HG03521 (cell line): Measurements from ENCODE around the gene SLC22A1.
"Not testable (repeated sequence)": the region's sequence is repeated elsewhere in the genome, so short reads cannot be mapped to it uniquely, and the experiment has no call there.

Experiments
- ATAC-seq: cut with Tn5 transposase; IDR thresholded peaks from one replicate; pipeline ENCODE4 v1.9.1; 2021; ENCODE audit warnings: mild to moderate bottlenecking, moderate library complexity; ENCODE audit not compliant: unreplicated experiment

SLC22A1 gene

DNA sequence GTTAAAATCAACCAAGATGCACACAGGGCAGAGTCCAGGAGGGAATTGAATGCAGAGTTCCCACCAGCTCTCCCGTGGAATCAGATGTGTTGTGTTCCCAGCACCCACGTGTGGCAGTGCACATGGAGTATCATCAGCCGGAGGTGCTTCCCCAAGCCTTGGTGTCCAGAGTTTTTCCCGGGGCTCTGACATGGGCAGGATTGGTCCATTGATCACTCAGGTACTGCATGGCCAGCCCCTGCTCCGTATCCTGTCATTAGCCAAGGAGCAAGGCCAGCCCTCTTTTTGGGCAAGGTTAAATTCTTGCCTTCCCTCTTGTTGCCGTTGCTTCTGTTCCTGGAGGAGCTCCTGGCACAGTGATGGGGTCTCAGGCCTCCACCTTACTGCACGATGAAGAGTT lies 28.6 kb upstream of the SLC22A1 start:
- ATAC-seq: no peak

GRCh38 chr6:160093946-160094345 lies 27.7 kb upstream of the SLC22A1 start:
- no peak for ATAC-seq

DNA sequence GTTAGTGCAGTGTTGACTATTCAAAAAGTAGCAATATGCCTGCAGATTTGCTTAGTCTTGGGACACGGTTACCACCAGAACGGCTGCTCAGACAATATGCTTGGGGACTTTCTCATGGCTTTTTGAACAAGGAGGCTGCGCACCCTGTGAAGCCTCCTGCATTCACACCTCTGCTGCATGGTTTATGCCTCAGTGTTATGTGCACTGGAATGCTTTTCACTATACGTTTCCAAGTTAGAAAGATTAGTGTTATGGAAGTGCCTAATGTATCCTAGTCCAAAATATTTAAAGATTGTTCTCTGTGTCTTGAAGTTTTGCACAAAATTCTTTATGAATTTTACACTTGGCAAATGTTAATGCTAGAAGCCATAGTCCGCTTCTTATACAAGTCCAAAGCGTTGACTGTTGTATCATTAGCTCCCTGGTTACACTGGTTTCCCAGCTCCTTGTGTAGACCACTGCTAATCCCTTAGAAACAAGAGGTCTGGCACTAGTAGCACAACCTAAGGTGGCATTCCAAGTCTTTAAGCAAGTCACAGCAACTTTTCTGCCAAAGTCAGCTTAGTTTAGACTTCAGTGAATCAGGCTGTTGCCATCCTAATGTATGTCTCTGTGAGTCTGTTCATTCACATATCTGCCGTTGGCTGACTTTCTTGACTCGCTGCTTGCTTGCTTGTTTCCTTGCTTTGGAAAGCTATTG lies 26.3 kb upstream of the SLC22A1 start:
- ATAC-seq: no peak

DNA sequence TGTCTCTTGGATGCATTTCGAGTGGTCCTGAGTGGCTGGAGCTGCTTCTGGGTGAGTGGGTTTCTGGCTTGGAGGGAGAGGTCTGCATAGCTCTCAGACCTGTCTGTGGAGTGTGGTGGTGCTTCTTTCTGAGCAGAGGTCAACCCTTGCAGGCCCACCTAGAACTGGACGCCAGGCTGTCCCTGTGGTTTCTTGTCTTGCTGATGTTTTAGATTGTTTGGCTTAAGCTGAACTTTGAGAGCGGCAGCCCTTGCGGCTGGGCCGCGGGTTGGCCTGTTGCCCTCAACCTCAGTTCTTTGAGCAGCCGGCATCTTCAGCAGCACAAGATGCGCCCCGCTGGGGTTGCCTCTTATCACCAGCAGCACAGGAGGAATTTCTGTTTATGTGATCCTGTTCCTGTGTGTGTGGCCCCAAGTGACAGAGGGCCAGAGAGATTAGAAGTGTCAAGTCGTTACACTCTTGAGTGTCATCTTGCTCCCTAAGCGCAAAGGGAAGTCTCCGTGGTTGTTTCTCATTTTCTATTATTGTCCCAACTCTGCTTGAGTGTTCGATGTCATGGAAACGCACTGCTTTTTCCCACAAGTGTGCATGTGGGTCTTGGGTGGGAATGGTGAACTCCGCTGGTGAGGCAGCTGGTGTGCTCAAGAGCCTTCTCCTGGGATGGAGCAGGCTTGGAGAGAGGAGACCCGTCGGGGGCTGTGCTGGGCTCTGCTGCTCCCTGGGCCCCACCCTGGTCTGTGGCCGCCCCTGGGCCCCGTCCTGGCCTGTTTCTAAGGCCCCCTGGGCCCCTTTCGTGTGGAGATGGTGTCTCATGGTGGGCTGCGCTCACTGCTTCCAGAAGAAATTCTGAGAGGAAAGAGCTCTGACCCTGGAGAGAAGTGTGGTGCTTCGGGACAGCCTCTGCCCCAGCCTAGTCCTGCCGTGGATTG lies 20.1 kb upstream of the SLC22A1 start:
- ATAC-seq: no peak

DNA sequence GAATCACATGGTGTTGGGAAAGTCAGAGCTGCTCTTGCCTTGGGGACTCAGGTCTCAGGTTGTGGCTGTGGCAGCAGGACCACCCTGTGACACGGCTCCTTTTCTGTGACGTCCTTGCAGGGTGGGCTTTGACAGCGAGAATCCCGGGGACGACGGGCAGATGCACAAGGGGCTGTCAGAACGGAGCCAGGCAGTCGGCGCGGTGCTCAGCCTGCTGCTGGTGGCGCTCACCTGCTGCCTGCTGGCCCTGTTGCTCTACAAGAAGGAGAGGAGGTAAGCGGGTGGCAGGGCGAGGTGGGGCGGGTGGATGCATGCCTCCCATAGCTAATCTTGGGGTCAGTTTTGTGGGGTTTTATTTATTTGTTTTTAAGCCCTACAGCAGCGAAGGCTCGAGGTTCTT lies 19.2 kb upstream of the SLC22A1 start:
- ATAC-seq: no peak

DNA sequence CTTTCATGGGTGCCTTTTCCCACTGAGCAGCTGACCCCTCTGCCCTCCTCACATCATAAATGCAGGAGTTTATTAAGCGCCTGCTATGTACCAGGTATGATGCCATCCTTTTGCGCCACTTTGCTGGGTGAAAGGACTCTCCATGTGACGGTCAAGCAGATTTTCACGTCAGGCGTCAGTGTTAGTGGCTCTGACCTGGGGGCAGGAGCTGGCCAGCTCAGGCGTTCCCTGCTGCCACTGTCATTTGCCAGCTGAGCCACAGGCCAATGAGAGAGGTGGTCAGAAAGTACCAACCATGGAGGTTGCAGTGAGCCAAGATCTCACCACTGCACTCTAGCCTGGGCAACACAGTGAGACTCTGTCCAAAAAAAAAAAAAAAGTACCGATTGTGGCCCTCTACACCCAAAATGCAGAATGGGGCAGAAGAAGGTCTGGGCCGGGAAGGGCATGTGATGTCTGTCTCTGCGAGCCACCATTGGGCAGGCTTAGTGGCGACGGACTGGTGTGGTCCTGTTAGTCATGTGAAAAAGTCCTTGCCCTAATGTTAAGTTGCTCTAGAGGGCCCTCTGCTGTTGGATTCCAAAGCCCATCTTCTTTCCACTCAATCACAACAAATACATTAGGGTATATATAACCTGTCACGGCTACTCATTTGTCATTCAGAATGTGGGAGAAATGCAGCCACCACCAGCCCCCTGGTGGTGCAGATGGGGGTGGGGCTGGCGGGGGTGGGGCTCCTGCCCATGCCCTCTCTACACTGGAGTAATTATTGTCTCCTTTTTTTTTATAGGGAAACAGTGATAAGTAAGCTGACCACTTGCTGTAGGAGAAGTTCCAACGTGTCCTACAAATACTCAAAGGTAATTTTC lies 18.4 kb upstream of the SLC22A1 start:
- ATAC-seq: no peak

- no peak for ATAC-seq
These were observed 17.9 kb upstream of the SLC22A1 start for GRCh38 chr6:160103825-160104100.

- ATAC-seq: no peak
These were observed 16.6 kb upstream of the SLC22A1 start for GRCh38 chr6:160104821-160105517.

DNA sequence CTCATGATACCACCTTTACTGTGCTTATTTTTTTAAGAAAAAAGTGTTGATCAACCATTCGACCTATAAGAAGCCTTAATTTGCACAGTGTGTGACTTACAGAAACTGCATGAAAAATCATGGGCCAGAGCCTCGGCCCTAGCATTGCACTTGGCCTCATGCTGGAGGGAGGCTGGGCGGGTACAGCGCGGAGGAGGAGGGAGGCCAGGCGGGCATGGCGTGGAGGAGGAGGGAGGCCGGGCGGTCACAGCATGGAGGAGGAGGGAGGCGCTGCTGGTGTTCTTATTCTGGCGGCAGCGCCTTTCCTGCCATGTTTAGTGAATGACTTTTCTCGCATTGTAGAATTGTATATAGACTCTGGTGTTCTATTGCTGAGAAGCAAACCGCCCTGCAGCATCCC lies 15.6 kb upstream of the SLC22A1 start:
- ATAC-seq: no peak

DNA sequence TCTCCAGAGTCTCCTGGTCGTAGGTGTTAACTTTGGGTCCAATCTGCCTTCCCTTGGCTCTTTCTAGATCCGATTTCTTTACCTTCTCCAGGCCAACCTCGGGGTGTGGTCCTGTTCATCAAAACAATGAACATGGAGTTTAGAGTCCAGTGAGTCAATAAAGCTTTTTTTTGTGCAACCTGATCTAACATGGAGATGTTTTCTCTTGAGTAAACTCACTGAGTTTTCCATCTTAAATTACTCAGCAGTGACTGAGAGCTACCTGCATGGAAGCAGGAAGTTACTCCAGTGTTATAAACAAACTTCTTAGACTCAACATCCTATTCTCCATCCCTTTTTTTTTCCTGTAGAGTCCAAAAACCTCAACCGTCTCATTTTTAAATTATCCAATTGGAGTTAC lies 14.9 kb upstream of the SLC22A1 start:
- ATAC-seq: no peak

GRCh38 chr6:160108077-160108476 lies 13.5 kb upstream of the SLC22A1 start:
- no peak for ATAC-seq

DNA sequence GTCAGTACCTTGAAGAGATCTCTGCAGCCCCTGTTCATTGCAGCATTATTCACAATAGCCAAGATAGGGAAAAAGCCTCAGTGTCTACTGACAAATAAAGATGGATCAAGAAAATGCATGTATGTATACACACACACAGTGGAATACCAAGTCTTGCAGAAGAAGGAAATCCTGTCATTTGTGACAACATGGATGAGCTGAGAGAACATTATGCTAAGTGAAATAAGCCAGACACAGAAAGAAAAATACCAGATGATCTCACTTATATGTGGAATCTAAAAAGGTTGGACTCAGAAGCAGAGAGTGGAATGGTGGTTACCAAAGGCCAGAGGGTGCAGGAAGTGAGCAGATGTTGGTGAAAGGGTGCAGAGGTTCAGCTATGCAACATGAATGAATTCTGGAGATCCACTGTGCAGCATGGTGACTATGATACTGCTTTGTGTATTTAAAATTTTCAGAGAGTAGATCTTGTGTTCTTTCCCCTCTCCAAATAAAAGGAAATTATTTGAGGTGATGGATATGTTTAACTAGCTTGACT lies 11.0 kb upstream of the SLC22A1 start:
- ATAC-seq: no peak

DNA sequence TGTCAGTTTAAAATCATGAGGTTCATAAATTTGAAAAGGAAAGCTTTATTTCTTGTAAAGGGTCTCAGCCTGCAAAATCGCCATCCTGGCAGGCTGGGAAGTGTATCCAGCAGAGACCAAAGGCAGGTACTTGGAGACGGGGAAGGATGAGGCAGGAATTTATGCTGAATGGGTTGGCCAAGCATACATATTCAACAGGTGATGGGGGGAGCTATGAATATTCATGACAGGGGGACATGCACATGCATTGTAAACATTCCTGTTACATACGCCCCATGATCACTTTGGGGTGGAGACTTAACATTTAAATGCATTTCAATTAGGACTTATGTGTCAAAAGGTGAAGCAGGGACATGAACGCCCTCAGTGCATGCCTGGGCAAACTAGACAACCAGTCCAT lies 9.8 kb upstream of the SLC22A1 start:
- no peak for ATAC-seq

DNA sequence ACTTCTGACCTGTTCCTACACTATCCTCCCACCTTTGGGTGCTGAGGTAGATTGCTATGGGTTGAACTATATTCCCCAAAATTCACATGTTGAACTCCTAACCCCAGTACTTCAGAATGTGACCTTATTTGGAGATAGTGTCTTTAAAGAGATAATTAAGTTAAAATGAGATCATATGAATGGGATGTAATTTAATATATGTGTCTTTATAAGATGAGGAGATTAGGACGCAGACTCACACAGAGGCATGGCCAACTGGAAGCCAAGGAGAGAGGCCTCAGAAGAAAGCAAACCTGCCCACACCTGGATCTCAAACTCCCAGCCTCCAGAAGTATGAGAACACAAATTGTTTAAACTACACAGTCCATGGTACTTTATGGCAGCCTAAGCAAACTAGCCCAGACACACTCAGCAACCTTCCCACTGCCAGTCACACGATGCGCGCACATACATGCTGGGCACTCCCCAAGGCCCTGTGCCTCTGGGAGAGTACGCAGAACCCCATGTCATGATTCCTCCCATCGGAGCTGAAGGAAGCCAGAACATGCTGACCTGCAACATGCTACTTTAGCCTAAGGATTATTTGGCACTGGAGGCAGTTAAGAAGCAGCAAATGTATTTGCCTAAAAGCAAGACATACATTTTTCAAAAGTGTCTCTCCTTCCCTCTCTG lies 8.9 kb upstream of the SLC22A1 start:
- ATAC-seq: no peak

DNA sequence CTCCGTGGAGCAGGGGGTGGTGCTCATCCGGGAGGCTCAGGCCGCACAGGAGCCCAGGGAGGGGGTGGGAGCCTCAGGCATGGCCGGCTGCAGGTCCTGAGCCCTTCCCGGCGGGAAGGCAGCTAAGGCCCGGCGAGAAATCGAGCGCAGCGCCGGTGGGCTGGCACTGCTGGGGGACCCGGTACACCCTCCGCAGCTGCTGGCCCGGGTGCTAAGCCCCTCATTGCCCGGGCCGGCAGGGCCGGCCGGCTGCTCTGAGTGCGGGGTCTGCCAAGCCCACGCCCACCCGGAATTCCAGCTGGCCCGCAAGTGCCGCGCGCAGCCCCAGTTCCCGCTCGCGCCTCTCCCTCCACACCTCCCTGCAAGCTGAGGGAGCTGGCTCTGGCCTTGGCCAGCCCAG lies 7.1 kb upstream of the SLC22A1 start:
- not testable (repeated sequence) for ATAC-seq

DNA sequence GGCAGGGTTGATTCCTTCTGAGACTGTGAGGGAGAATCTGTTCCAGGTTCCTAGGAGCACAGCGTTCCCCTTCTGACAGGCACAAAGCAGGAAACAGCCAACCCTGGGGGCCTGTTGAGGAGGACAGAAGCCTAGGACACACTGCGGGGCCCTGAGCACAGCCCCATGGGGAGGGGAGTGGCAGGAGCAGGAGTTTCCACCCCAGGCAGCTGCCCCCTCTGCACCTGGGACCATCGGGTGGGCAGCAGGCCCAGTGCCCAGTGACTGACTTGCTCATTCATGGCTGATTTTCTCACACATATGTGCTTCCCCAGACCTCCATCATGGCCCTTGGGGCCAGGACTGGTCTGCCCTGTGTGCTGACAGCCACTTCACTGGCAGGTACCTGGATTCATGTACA lies 6.2 kb upstream of the SLC22A1 start:
- ATAC-seq: no peak

GRCh38 chr6:160116411-160116810 lies 5.2 kb upstream of the SLC22A1 start:
- ATAC-seq: no peak

- no peak for ATAC-seq
These were observed 4.5 kb upstream of the SLC22A1 start for GRCh38 chr6:160117137-160117536.

DNA sequence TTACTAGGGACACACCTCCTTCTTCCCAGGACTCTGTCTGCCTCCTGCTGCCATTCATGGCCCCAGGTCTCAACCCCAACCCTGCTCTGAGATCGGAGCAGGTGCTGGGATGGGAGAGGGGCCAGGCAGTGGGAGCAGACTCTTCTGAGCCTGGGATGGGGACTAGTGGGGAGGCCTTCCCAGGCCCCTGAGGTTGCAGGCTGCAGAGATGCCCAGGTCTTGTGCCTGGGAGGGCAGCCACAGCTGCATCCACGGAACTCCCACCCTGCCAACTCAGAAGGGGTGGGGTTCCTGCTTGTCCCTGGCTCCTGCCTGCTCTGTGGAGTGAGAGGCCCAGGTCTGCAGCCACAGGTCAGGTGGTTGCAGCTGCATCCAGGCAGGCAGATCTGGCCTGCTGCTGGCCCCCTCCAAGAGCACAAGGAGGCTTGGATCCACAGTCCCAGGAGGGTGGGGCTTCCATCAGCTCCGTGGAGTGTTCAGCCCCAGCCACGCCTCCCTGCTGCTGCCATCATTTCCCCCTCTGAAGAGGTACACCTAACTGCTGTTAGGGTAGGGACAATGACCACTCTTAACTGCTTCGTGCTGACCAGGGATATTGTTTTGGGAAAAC lies 2.9 kb upstream of the SLC22A1 start:
- no peak for ATAC-seq

DNA sequence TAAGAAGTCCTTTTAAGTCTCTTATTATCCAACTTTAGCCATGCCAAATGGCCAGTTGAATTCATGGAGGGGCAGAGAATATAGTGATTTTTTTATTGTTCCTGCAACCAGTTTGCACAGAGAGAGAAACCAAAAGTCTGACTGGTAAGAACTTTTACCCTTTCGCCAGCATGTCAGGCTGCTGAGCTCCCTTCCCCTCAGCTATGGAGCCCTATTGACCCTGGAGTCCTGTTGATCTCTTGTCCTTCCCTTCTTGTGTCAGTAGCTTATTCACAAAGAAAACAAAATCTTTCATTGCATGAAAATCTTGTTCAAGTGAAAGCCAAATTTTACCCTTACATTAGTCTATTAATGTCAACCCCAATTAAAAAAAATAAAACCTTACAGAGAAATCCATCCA lies 1.5 kb upstream of the SLC22A1 start:
- no peak for ATAC-seq
